Lower leg skin (tissue), 4 donors: ENCODE measurements around the gene HS6ST2. TPM values are rescaled to one million over a fixed set of nuclear protein-coding genes. Genes with fewer than 3 reads are reported as not detected.
A peak's percentile ranks its signal among the peaks of the same experiment; 100 is the strongest.

ENCODE experiments used
- DNase-seq, 2 donors: peaks; one replicate each; pipeline ENCODE4 v3.0.0-alpha.2; 2019; ENCODE audit warnings: low spot score in 2 of 2
- H3K4me3 ChIP-seq: fragments of 200-600 bp; sonication (generic); 2 replicates; pipeline ENCODE4 v1.5.1; 2017; ENCODE audit warnings: mild to moderate bottlenecking, low read depth; ENCODE audit not compliant: poor library complexity, severe bottlenecking
- CTCF ChIP-seq, 3 donors: fragments of 450-650 bp; IDR thresholded peaks; one replicate each; pipeline ENCODE4 v1.5.1; 2016; ENCODE audit warnings: antibody characterized with exemption in 3 of 3, mild to moderate bottlenecking in 3 of 3, moderate library complexity in 2 of 3
- POLR2A ChIP-seq, 2 donors: fragments of 450-650 bp; IDR thresholded peaks; one replicate each; pipeline ENCODE4 v1.6.1; 2016 to 2017; ENCODE audit warnings: antibody characterized with exemption in 2 of 2, mild to moderate bottlenecking in 1 of 2, moderate library complexity in 1 of 2
- WGBS, 2 donors: methylation state at CpG; one replicate each; pipeline ENCODE4 v1.1.5; 2018; 5-methylcytosine and 5-hydroxymethylcytosine counted together
- intact Hi-C: fragments of 100-400 bp; cut with DNase I; formaldehyde crosslinking; loops from one replicate; pipeline ENCODE4 v1.15.0; 2023; ENCODE audit warnings: low total_unique reads
- total RNA-seq, 4 donors: library from RNA; depleted of rRNA; stranded (reverse); fragments of >200 nt; gene quantifications; one replicate each; pipeline ENCODE4 v1.1.0, GENCODE V29; 2016

Gene HS6ST2
- total RNA-seq, 4 donors from 2014 or later, result 0.17 to 0.29 TPM; not detected in 2

- H3K4me3 ChIP-seq, result no peak overlapping the region
- WGBS, 2 donors, result 50 to 86% methylated on average over 1 of the region's 1 CpG
- intact Hi-C loops, result no loop called here
- no peak for DNase-seq
- TF ChIP-seq CTCF (IDR thresholded peaks at IDR 0.05) (no peak), POLR2A (IDR thresholded peaks at IDR 0.05) (no peak)
Observed at GRCh38 chrX:132692526-132692925, 265.9 kb downstream of the HS6ST2 start.

DNA sequence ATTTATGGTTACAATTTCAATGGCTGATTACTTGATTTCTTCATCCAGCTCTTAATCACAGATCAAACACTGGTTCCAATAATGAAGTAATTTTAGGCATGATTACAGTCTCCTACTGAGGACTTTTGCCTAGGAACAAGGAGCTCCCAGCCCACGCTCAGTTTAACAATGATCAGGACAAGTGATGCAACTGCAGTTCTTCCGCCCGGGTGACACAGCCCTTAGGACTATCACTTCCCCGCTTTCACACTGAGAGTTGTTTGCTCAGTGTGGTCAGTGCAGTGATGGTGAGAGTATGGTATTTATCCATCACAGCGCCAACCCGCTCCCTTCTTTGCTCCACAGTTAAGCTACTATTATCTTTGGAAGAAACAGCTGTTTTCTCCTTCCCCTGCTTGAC is 266.4 kb downstream of the HS6ST2 start:
- WGBS, 2 donors, result 64 to 70% methylated on average over 6 of the region's 6 CpGs
- peak in 1 of 2 donors; percentile 15 for DNase-seq

DNA sequence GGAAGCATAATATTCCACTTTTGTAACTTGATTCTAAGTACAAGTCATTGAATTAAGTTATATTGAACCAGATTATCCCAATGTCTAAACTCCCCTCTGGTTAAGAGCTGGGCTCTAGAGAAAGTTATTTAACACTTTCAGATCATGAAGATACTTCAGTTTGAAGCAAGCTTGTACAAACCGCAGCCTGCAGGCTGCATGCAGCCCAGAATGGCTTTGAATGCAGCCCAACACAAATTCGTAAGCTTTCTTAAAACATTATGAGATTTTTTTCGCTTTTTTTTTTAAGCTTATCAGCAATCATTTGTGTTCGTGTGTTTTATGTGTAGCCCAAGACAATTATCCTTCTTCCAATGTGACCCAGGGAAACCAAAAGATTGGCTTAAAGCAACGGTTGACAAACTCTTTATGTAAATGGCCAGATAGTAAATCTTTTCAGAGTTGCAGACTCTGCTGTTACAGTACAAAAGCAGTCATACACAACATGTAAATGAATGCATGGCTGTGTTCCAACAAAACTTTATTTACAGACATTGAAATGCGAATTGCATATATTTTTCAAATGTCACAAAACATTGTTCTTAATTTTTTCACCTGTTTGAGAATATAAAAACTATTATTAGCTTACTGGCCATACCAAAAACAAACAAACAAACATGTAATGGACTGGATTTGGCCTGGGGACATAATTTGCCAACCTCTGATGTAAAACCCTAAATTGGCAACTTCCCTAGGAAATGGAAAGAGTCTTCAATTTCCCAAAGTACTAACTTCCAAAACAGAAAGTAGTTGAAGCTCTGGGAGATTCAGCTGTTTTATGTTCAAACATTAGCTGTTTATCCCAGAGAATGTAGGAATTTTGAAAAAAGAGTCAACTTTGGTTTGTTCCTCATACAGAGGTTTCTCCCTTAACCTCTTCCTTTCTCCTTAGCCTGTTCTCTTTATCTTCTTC is 268.5 kb downstream of the HS6ST2 start:
- intact Hi-C loops, result no loop called here
- WGBS, 2 donors, result 35 to 37% methylated on average over 6 of the region's 6 CpGs
- TF ChIP-seq CTCF (IDR thresholded peaks at IDR 0.05) (no peak), POLR2A (IDR thresholded peaks at IDR 0.05) (no peak)
- DNase-seq, result no peak
- no peak overlapping the region for H3K4me3 ChIP-seq

More for the DNA sequence above, 266.4 kb downstream of the HS6ST2 start:
- no peak overlapping the region for H3K4me3 ChIP-seq
- TF ChIP-seq POLR2A (IDR thresholded peaks at IDR 0.05) (no peak), CTCF (IDR thresholded peaks at IDR 0.05) (no peak)
- intact Hi-C loops, result no loop called here

GRCh38 chrX:132685276-132685675 is 273.2 kb downstream of the HS6ST2 start:
- no peak overlapping the region for H3K4me3 ChIP-seq
- TF ChIP-seq POLR2A (IDR thresholded peaks at IDR 0.05), result no peak
- no peak for TF ChIP-seq CTCF (IDR thresholded peaks at IDR 0.05)
- DNase-seq, result no peak
- 80 to 84% methylated on average over 4 of the region's 4 CpGs for WGBS, 2 donors
- intact Hi-C loops, result no loop called here

GRCh38 chrX:132677233-132677716 is 281.2 kb downstream of the HS6ST2 start:
- WGBS, 2 donors, result 65 to 78% methylated on average over 2 of the region's 2 CpGs
- TF ChIP-seq CTCF (IDR thresholded peaks at IDR 0.05), result no peak
- TF ChIP-seq POLR2A (IDR thresholded peaks at IDR 0.05), result no peak
- no peak overlapping the region for H3K4me3 ChIP-seq
- intact Hi-C loops, result no loop called here
- no peak for DNase-seq
